ENCODE data around the gene SPEM3. TPM values are rescaled to one million over a fixed set of nuclear protein-coding genes. Genes with fewer than 3 reads are reported as not detected.

The SPEM3 gene
- total RNA-seq, 1 experiment from 2014 or later: not detected

DNA sequence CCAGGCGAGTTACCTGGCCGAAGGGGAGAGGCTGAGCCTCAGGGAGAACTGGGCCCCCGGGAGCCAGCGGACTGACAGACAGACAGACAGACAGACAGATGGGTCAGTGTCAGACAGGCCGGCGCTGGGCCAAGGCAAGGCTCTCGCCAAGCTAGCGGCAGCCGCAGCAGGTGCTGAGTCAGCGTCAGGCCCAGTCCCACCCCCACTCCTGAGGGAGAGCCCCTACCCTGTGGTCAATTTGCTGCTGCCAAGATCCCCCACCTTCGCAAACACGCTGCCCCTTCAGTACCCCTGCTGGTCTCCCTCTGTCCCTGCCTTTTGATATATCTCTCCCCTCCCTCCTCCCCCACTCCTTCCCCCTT, 12.2 kb downstream of the SPEM3 start:
- TF ChIP-seq CTCF (IDR thresholded peaks at IDR 0.05; ENCODE audit: unreplicated experiment): peak; percentile 10
- DNase-seq (ENCODE audit: unreplicated experiment): peak; percentile 58

GRCh38 chr17:7441266-7441665, 12.6 kb downstream of the SPEM3 start:
- DNase-seq (ENCODE audit: unreplicated experiment): no peak
- TF ChIP-seq CTCF (IDR thresholded peaks at IDR 0.05; ENCODE audit: unreplicated experiment): no peak
- Mint-ChIP-seq H3K36me3 (ENCODE audit: insufficient read depth, unreplicated experiment) (peaks cover 4% of the 10 kb centered on the region), H3K27ac (ENCODE audit: low read depth, unreplicated experiment) (no peak overlapping the region), H3K27me3 (ENCODE audit: insufficient read depth, unreplicated experiment) (no peaks in the 10 kb centered on the region), H3K4me3 (ENCODE audit: unreplicated experiment) (no peak overlapping the region), H3K4me1 (ENCODE audit: insufficient read depth, unreplicated experiment) (peaks cover 23% of the 10 kb centered on the region), H3K9me3 (ENCODE audit: unreplicated experiment) (no peaks in the 10 kb centered on the region)
- ChIA-PET POLR2A (interaction anchor here (0.6 to 8.9 kb wide), 11 partner anchors 8 to 426 kb away, joined by 3 to 115 read pairs (median 3); partner anchors contain the start of genes POLR2A, TMEM256 and ZBTB4), CTCF (interaction anchor here (0.6 to 2.3 kb wide), 7 partner anchors 10 to 209 kb away, joined by 3 to 14 read pairs (median 3); partner anchors contain the start of genes SLC35G6, SOX15 and TNFSF13)
- BruUV-seq (replicated peaks): no TSS peak
- intact Hi-C loops (cut with micrococcal nuclease): no loop called here

More for the DNA sequence above, 12.2 kb downstream of the SPEM3 start:
- H3K9me3 Mint-ChIP-seq (ENCODE audit: unreplicated experiment): no peaks in the 10 kb centered on the region
- peaks cover 23% of the 10 kb centered on the region for H3K4me1 Mint-ChIP-seq (ENCODE audit: insufficient read depth, unreplicated experiment)
- H3K27me3 Mint-ChIP-seq (ENCODE audit: insufficient read depth, unreplicated experiment): no peaks in the 10 kb centered on the region
- H3K4me3 Mint-ChIP-seq (ENCODE audit: unreplicated experiment): peak overlapping the region; percentile 38
- H3K27ac Mint-ChIP-seq (ENCODE audit: low read depth, unreplicated experiment): no peak overlapping the region
- H3K36me3 Mint-ChIP-seq (ENCODE audit: insufficient read depth, unreplicated experiment): peaks cover 4% of the 10 kb centered on the region
- no TSS peak for BruUV-seq (replicated peaks)
- CTCF ChIA-PET: interaction anchor here (0.9 to 2.3 kb wide), 3 partner anchors 52 to 210 kb away, joined by 3 to 14 read pairs (median 3); partner anchors contain the start of gene TNFSF13
- POLR2A ChIA-PET: interaction anchor here (0.7 to 8.9 kb wide), 10 partner anchors 9 to 120 kb away, joined by 3 to 115 read pairs (median 4); partner anchors contain the start of genes POLR2A, TMEM256 and ZBTB4
- intact Hi-C loops (cut with micrococcal nuclease): no loop called here

DNA sequence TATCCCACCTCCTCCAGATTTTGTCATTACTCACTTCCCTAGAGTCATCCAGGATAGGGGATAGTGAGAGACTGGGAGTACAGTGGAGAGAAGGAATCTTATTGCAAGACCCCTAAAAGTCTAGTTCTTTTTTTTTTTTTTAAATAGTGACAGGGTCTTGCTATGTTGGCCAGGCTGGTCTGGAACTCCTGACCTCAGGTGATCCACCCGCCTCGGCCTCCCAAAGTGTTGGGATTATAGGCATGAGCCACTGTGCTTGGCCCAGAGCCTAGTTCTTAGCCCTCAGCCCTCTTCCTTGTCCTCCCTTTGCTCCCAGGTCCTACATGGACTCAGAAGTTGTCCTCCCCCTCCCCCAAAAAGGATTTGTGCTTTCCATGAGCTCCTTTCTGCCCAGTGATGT, 13.5 kb downstream of the SPEM3 start:
- BruUV-seq (replicated peaks): no TSS peak
- Mint-ChIP-seq H3K27ac (ENCODE audit: low read depth, unreplicated experiment) (no peak overlapping the region), H3K27me3 (ENCODE audit: insufficient read depth, unreplicated experiment) (no peaks in the 10 kb centered on the region), H3K4me3 (ENCODE audit: unreplicated experiment) (no peak overlapping the region), H3K9me3 (ENCODE audit: unreplicated experiment) (no peaks in the 10 kb centered on the region), H3K36me3 (ENCODE audit: insufficient read depth, unreplicated experiment) (peaks cover 4% of the 10 kb centered on the region), H3K4me1 (ENCODE audit: insufficient read depth, unreplicated experiment) (peaks cover 17% of the 10 kb centered on the region)
- no peak for TF ChIP-seq CTCF (IDR thresholded peaks at IDR 0.05; ENCODE audit: unreplicated experiment)
- no peak for DNase-seq (ENCODE audit: unreplicated experiment)
- ChIA-PET CTCF (interaction anchor here (0.6 to 1.4 kb wide), 5 partner anchors 39 to 397 kb away, joined by 3 to 5 read pairs (median 4); partner anchors contain the start of genes SLC35G6 and SOX15), POLR2A (interaction anchor here (0.6 to 8.9 kb wide), 7 partner anchors 9 to 427 kb away, joined by 3 to 115 read pairs (median 4); partner anchors contain the start of genes POLR2A and ZBTB4)
- intact Hi-C loops (cut with micrococcal nuclease): no loop called here

DNA sequence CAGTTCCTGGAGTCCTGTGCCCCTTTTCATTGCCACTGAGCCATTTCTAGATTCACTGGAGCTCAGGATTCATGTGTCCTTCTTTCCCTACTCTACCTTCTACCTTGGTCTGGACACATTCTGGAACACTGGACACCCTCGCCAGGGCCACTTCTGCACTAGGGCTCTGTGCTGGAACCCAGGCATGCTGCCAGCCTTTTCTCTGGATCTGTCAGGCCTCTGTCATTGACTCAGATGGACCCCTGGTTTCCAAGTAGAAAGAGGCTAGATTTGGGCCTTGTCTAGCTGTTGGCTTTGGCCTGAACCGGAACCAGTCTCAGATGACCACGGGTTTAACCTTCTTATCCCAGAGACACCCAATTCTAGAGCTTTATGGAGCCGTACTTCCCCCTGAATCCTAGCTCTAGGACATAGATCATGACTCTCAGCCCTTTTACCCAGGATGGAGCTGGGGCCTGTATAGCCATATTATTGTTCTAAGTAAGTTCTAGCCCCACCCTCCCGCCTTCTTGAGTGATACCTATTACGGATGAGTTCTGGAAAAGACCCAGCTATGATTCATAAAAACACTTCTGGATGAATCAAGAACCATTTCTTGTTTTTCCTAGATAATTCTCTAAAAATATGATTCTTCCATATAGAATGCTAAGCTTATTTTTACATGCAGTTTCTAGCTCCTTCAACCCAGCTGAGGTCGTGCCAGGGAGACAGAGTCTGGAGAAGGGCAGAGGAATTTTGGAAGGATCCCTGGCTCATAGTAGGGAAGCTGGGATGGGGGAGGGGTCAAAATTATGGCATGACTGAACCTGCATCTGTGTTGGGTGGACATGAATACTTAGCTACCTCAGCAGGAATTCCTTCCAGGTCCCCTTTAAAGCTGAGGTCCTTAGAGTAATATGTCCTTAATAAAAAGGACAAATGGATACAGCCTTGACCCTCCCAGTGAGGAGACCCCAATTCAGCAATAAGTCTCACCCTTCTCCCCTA, 15.1 kb downstream of the SPEM3 start:
- DNase-seq (ENCODE audit: unreplicated experiment): peak; percentile 86
- ChIA-PET POLR2A (interaction anchor here (0.5 to 5.7 kb wide), 18 partner anchors 8 to 243 kb away, joined by 3 to 58 read pairs (median 6); partner anchors contain the start of genes GABARAP, MPDU1, POLR2A and TMEM102), CTCF (interaction anchor here (0.6 to 2.8 kb wide), 8 partner anchors 12 to 244 kb away, joined by 3 to 16 read pairs (median 4); partner anchors contain the start of genes NLGN2 and TMEM256)
- no peak for TF ChIP-seq CTCF (IDR thresholded peaks at IDR 0.05; ENCODE audit: unreplicated experiment)
- Mint-ChIP-seq H3K4me3 (ENCODE audit: unreplicated experiment) (no peak overlapping the region), H3K36me3 (ENCODE audit: insufficient read depth, unreplicated experiment) (peaks cover 4% of the 10 kb centered on the region), H3K4me1 (ENCODE audit: insufficient read depth, unreplicated experiment) (peaks cover 14% of the 10 kb centered on the region), H3K27ac (ENCODE audit: low read depth, unreplicated experiment) (peak overlapping the region; percentile 90), H3K9me3 (ENCODE audit: unreplicated experiment) (no peaks in the 10 kb centered on the region), H3K27me3 (ENCODE audit: insufficient read depth, unreplicated experiment) (no peaks in the 10 kb centered on the region)
- no TSS peak for BruUV-seq (replicated peaks)
- intact Hi-C loops (cut with micrococcal nuclease): loop anchor here (1.0 kb wide), 1 partner anchor 41 kb away; the partner anchor contains the start of gene POLR2A
